K562 treated with DMSO at 1 percent for 12 hours (cell line): ENCODE measurements around the gene ACO1. TPM values are rescaled to one million over a fixed set of nuclear protein-coding genes. Genes with fewer than 3 reads are reported as not detected.

ENCODE experiments used
- total RNA-seq: library from RNA; unstranded; fragments of 300-600 nt; gene quantifications from 2 replicates; pipeline ENCODE4 v1.2.3, GENCODE V29; 2022; ENCODE audit not compliant: insufficient read depth

Gene ACO1
- 8.8 and 18.5 TPM in 2 replicates for total RNA-seq

GRCh38 chr9:32384364-32385151, at the start of gene ACO1:
Gene ACO1 (plus strand): TSS chr9:32384643. CDS start chr9:32405507, 20,864 bp downstream.

Other genes starting within 250 kb of the ACO1 start
- 0.31 and 1.3 TPM in 2 replicates for gene RIGI, start 141.6 kb downstream of the ACO1 start, total RNA-seq
- gene SMIM27, start 167.7 kb downstream of the ACO1 start, total RNA-seq, result 0.82 and 14.9 TPM in 2 replicates
- gene TOPORS, start 167.9 kb downstream of the ACO1 start, total RNA-seq, result 2.6 and 9.1 TPM in 2 replicates
- 31.7 and 33.5 TPM in 2 replicates for gene NDUFB6, start 188.5 kb downstream of the ACO1 start, total RNA-seq